Activated CD4-positive, alpha-beta T cell treated with anti-CD3 and anti-CD28 coated beads, Interleukin-2, Interleukin-6, amounts not matched to agents 100 ng/mL and 50 ng/mL, durations not matched to agents 16 hours and 8 hours (primary cell): ENCODE results near the gene GRB10.
"Not testable (repeated sequence)": the region's sequence is repeated elsewhere in the genome, so short reads cannot be mapped to it uniquely, and the experiment has no call there.

Source experiments
- DNase-seq: peaks from one replicate; pipeline ENCODE4 v3.0.0-alpha.2; 2020

Gene GRB10

DNA sequence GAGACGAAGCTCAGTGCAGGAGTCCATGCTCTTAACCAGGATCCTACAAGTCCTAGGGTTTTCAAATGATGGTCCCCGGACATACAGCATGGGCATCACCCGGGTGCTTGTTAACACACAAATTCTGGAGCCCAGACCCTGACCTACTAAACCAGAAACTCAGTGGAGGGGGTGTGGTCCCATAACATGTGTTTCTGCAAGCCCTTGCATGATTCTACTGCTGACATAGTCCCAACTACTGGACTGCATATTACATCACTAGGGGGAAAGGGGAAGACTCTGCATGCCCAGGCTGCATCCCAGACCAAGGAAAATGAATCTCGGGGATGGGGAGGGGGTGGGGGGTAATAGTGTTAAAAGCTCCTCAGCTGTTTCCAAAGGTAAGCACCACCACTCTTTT, 40.3 kb downstream of the GRB10 start:
- no peak for DNase-seq

DNA sequence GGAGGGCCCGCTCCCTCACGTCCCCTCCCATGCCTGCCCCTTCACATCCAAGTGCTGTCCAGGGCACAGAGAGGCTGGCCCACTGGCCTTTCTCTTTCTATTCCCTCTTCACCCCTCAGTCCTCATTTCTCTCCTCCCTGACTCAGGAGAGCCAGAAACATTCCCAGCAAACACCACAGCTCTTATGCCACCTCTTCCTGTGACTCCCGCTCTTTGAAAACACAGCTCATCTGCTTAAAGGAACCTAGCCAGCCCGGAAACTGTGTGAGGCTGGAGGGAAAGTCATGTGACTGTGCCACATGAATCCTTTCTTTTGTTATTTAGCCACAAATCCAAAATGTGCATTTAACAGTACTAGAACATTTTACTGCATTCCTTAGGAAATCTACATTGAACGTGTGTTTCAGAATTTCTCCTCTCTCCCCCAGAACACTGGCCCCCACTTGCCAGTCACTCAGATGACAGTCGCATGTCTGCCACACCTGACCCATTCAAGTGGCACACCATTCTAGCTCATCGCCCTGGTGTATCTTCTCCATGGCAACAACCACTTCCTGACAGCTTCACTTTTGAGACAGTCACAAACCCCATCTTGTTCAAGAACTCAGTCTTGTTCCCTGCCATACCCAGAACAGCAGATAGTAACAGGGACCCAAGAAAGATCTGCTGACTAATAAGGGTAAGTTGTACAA, 42.8 kb downstream of the GRB10 start:
- peak; percentile 73 for DNase-seq

- no peak for DNase-seq
These were observed 43.8 kb downstream of the GRB10 start for GRCh38 chr7:50738932-50739331.

- DNase-seq, result not testable (repeated sequence)
These were observed 46.9 kb downstream of the GRB10 start for GRCh38 chr7:50735836-50736235.

GRCh38 chr7:50735333-50735732, 47.4 kb downstream of the GRB10 start:
- no peak for DNase-seq

- no peak for DNase-seq
These were observed 48.5 kb downstream of the GRB10 start for GRCh38 chr7:50734246-50734645.

DNA sequence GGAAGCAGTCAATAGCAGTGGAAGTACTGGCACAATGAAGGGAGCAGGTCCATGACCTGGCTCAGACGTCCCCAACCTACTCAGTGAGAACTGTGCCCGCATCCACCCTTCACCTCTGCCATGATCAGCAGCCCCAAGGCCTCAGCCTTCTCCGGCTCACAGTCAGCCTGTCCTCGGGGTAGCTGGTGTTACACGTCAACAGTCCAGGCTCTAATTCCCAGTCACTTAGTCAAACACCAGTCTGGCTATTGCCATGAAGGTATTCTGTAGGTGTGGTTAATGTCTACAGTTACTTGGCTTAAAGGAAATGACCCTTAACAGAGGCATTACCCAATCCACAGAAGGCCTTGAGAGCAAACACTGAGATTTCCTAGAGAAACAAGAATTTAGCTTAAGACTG, 49.1 kb downstream of the GRB10 start:
- no peak for DNase-seq

DNA sequence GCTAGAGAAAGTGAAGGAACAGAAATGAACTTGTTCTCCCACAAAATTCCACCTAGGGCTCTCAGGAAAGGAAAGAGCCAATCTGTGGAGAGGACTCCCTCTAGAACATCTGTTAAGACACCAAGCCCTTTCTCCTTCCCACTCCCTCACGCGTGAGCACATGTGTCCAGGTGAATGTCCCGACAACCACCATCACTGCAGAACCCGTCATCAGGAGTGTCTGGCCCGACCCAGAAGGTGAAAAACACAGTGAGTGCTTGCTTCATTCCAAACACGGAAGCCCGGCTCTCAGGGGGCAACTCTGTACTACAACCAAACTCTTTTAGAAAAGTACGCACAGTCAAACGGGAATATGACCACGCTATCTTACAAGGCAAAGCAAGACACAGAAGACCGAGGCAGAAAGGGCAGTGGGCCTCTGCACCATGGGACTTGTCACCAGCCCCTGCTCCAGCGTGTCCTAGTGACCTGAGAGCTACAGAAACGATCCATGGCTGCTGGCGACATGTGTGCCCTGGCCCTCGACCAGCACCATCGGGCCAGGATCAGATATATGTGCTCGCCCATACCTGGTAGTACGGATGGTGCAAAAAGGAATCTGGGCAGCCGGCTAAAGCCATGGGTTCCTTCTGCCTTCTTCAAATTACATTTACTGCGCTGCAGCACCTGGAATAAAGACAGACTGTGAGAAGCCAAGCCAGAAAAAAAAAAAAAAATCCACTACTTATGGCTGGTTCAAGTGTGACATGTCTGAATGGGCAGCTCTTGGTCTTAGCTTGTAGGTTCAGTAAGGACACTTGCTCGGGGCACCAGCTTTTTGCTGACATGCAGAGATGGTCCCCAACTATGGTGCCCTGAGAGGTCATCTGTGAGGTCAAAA, 50.8 kb downstream of the GRB10 start:
- no peak for DNase-seq

GRCh38 chr7:50730446-50731400, 52.0 kb downstream of the GRB10 start:
- no peak for DNase-seq

GRCh38 chr7:50729962-50730361, 52.7 kb downstream of the GRB10 start:
- DNase-seq, result no peak

GRCh38 chr7:50728184-50728583, 54.5 kb downstream of the GRB10 start:
- no peak for DNase-seq

- DNase-seq, result no peak
These were observed 55.0 kb downstream of the GRB10 start for GRCh38 chr7:50727711-50728110.

GRCh38 chr7:50727072-50727471, 55.6 kb downstream of the GRB10 start:
- no peak for DNase-seq

- no peak for DNase-seq
These were observed 56.9 kb downstream of the GRB10 start for GRCh38 chr7:50725774-50726173.

GRCh38 chr7:50724526-50725520, 57.9 kb downstream of the GRB10 start:
- DNase-seq, result no peak

GRCh38 chr7:50723888-50724287, 58.8 kb downstream of the GRB10 start:
- no peak for DNase-seq

DNA sequence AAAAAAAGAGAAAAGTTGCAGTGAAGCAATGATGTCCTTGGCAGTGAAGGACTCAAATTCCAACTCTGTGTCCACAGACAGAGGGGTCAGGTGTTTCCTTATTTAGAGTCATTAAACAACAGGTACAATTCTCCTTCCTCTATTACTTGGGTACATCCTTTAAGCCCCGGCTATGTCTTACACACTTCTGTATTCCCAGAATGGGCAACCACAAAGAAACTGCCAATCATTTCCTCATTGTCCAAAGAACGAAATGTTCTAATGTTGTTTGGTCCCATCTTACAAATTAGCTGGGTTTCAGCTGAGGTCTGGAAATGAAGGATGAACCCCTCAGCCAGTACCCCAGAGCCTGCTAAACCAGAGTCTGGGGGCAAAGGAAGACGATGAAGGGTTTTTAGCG, 59.5 kb downstream of the GRB10 start:
- DNase-seq, result no peak

- DNase-seq, result no peak
These were observed 60.9 kb downstream of the GRB10 start for GRCh38 chr7:50721661-50722259.

DNA sequence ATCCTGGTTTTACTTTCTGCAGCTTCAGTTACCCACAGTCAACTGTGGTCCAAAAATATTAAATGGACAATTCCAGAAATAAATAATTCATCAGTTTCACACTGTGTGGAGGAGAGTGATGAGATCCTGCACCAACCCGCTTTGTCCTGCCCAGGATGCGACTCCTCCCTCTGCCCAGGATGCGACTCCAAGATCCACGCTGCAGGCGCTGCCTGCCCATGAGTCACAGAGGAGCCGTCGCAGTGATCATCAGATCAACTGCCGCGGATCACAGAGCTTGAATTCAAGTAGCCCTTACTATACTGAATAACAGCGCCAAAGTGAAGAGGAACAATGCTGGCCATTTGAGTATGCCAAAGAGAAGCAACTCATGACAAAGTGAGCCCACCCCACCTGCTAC, 61.5 kb downstream of the GRB10 start:
- no peak for DNase-seq

DNA sequence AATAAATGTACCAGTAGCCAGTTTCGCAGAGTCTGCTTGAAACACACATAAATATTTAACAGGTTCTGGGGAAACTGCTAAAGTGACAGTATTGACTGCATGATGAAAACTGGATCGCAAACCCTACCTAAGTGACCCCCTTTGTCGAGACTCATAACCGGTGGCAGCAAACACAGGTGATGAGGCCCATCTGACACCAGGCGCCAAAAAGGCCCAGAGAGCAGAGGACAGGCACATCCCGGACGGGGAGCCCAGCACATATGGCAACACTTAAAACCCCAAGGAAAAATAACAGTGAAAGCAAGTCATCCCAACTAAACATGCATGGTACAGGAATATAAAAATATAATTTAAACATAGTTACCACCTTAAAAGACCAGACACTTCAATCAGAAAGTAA, 62.4 kb downstream of the GRB10 start:
- DNase-seq, result no peak

DNA sequence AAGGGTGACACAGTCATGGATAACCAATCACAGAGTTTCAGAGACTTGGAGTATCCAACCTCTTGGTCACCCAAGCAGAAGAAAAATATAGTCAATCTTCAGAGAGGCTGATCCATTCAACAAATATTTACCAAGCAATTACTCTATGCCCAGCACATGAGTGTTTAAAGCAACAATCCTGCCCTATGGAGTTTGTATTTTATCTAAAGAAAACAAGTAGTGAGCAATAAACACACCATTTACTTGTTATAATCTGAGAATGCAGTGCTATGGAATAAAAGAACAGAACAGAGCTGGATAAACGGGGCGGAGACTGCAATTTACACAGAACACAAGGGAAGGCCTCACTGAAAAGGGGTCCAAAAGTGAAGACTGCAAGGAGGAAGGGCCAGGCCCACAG, 63.8 kb downstream of the GRB10 start:
- no peak for DNase-seq

DNA sequence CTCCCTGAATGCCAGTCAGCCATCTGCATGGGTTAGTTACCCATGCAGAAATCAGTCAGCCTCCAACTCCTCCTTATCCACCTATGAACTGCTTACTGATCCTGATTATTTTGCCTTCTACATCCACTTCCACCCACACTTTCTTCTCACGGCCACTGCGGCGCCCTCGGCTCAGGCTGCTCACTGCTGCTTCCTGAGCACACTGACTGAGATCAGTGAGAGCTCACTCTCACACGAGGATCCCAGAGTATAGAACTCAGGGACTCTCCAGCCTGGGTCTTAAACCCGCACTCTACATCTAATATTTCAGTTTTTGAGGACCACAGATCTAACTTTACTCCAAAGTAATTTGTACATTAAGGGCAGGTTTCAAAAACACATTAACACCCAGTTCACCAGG, 64.4 kb downstream of the GRB10 start:
- DNase-seq, result no peak
